IMR-90 (cell line): ENCODE results near the gene TTF2. TPM values are rescaled to one million over a fixed set of nuclear protein-coding genes. Genes with fewer than 3 reads are reported as not detected.

ENCODE experiments used
- ATAC-seq: fragments of 200-7000 bp; cut with Tn5 transposase; 2 replicates; pipeline ENCODE4 v1.9.1; 2020; ENCODE audit warnings: low read depth, mild to moderate bottlenecking, moderate library complexity
- BruUV-seq: library from RNA; stranded (reverse); fragments of 400-500 nt; replicated peaks from 2 replicates; lab custom pipeline; 2021; lab: Mats Ljungman, UMichigan
- CTCF ChIA-PET: fragments of 300-600 bp; formaldehyde crosslinking; extraction: SDS; loops from one replicate; lab custom pipeline; 2021; ENCODE audit warnings: antibody characterized with exemption; lab: Yijun Ruan, JAX
- POLR2A ChIA-PET: fragments of 300-600 bp; sonication (Branson Sonifier 250); formaldehyde crosslinking; loops from one replicate; lab custom pipeline; 2022; ENCODE audit warnings: antibody characterized with exemption; ENCODE audit not compliant: unreplicated experiment; lab: Charles Lee
- DNase-seq: peaks from one replicate; pipeline ENCODE4 v3.0.0; 2013
- H2AFZ ChIP-seq: replicated peaks from 2 replicates; pipeline ENCODE3; 2013; ENCODE audit warnings: low read length, mild to moderate bottlenecking; ENCODE audit not compliant: poor library complexity
- H2AK5ac ChIP-seq: 2 replicates; pipeline ENCODE4 v1.6.1; 2013; ENCODE audit warnings: low read depth, low read length, inconsistent platforms
- H2AK9ac ChIP-seq: replicated peaks from 2 replicates; pipeline ENCODE3; 2013; ENCODE audit warnings: mild to moderate bottlenecking, low read depth, low read length, moderate library complexity; ENCODE audit not compliant: poor library complexity
- H2BK120ac ChIP-seq: 2 replicates; pipeline ENCODE4 v1.6.1; 2013; ENCODE audit warnings: low read depth, low read length, inconsistent platforms
- H2BK15ac ChIP-seq: 3 replicates; pipeline ENCODE4 v1.6.1; 2013; ENCODE audit warnings: low read depth, low read length, inconsistent platforms
- H2BK20ac ChIP-seq: 2 replicates; pipeline ENCODE4 v1.6.1; 2013; ENCODE audit warnings: low read depth, mild to moderate bottlenecking, inconsistent platforms, low read length, moderate library complexity
- H2BK5ac ChIP-seq: 2 replicates; pipeline ENCODE4 v1.6.1; 2013; ENCODE audit warnings: mild to moderate bottlenecking, low read depth, low read length, inconsistent platforms; ENCODE audit not compliant: poor library complexity, severe bottlenecking
- H3K14ac ChIP-seq: replicated peaks from 2 replicates; pipeline ENCODE4 v1.6.1; 2013; ENCODE audit warnings: low read depth, low read length, inconsistent platforms
- H3K18ac ChIP-seq: 2 replicates; pipeline ENCODE4 v1.6.1; 2013; ENCODE audit warnings: low read depth, low read length, control low read depth
- H3K23ac ChIP-seq: 2 replicates; pipeline ENCODE4 v1.6.1; 2013; ENCODE audit warnings: low read depth, low read length, inconsistent platforms
- H3K27ac ChIP-seq: 2 replicates; pipeline ENCODE4 v1.5.1; 2013; ENCODE audit warnings: mild to moderate bottlenecking, control low read depth, low read length; ENCODE audit not compliant: insufficient read depth
- H3K27me3 ChIP-seq: 2 replicates; pipeline ENCODE4 v1.6.1; 2013; ENCODE audit warnings: low read length; ENCODE audit not compliant: control insufficient read depth, insufficient read depth
- H3K36me3 ChIP-seq: 2 replicates; pipeline ENCODE4 v1.6.1; 2013; ENCODE audit warnings: low read length, mixed read lengths; ENCODE audit not compliant: control insufficient read depth, insufficient read depth
- H3K4ac ChIP-seq: 2 replicates; pipeline ENCODE4 v1.6.1; 2013; ENCODE audit warnings: low read depth, low read length, inconsistent platforms
- H3K4me1 ChIP-seq: 2 replicates; pipeline ENCODE4 v1.6.1; 2013; ENCODE audit warnings: low read length, mixed read lengths; ENCODE audit not compliant: control insufficient read depth, insufficient read depth
- H3K4me2 ChIP-seq: 2 replicates; pipeline ENCODE4 v1.6.1; 2013; ENCODE audit warnings: low read depth, mild to moderate bottlenecking, control low read depth, low read length, moderate library complexity
- H3K4me3 ChIP-seq: 2 replicates; pipeline ENCODE4 v1.5.1; 2013; ENCODE audit warnings: low read depth, mild to moderate bottlenecking, control low read depth, low read length, moderate library complexity; ENCODE audit not compliant: insufficient read depth
- H3K56ac ChIP-seq: 2 replicates; pipeline ENCODE4 v1.6.1; 2013; ENCODE audit warnings: low read length, inconsistent platforms; ENCODE audit not compliant: insufficient read depth; ENCODE audit errors: extremely low read depth
- H3K79me1 ChIP-seq, 2 experiments: 2 replicates each; pipeline ENCODE4 v1.6.1; 2013; ENCODE audit warnings: low read length in 2 of 2, inconsistent platforms in 1 of 2, low read depth in 1 of 2
- H3K9ac ChIP-seq: 2 replicates; pipeline ENCODE4 v1.6.1; 2013; ENCODE audit warnings: low read depth, low read length, control low read depth
- H3K9me1 ChIP-seq: 2 replicates; pipeline ENCODE4 v1.6.1; 2013; ENCODE audit warnings: low read length, inconsistent platforms; ENCODE audit not compliant: insufficient read depth
- H3K9me3 ChIP-seq: 2 replicates; pipeline ENCODE4 v1.6.1; 2013; ENCODE audit warnings: low read length; ENCODE audit not compliant: control insufficient read depth, insufficient read depth
- H4K20me1 ChIP-seq: 2 replicates; pipeline ENCODE4 v1.6.1; 2013; ENCODE audit warnings: low read length, inconsistent platforms; ENCODE audit not compliant: insufficient read depth
- H4K5ac ChIP-seq: 2 replicates; pipeline ENCODE4 v1.6.1; 2013; ENCODE audit warnings: mild to moderate bottlenecking, low read depth, low read length, control low read depth
- H4K8ac ChIP-seq, 2 experiments: 2 replicates each; pipeline ENCODE4 v1.6.1; 2013; ENCODE audit warnings: low read depth in 2 of 2, low read length in 2 of 2, control low read depth in 1 of 2, inconsistent platforms in 1 of 2
- H4K91ac ChIP-seq: 2 replicates; pipeline ENCODE4 v1.6.1; 2013; ENCODE audit warnings: low read depth, low read length, inconsistent platforms; ENCODE audit not compliant: insufficient read depth
- BHLHE40 ChIP-seq: fragments of 150-350 bp; IDR thresholded peaks from 2 replicates; pipeline ENCODE4 v1.6.1; 2016; ENCODE audit warnings: mild to moderate bottlenecking, low read depth, low read length
- CHD1 ChIP-seq: IDR thresholded peaks from 2 replicates; pipeline ENCODE4 v1.6.1; 2012; ENCODE audit warnings: low read depth, low read length, improper control_type of control experiment
- MXI1 ChIP-seq: IDR thresholded peaks from 2 replicates; pipeline ENCODE4 v1.6.1; 2012; ENCODE audit warnings: low read depth, mild to moderate bottlenecking, low read length, moderate library complexity, borderline replicate concordance
- NFE2L2 ChIP-seq: fragments of 150-350 bp; IDR thresholded peaks from 2 replicates; pipeline ENCODE4 v1.6.1; 2016; ENCODE audit warnings: low read depth, mild to moderate bottlenecking, low read length
- POLR2A ChIP-seq: IDR thresholded peaks from 2 replicates; pipeline ENCODE4 v1.6.1; 2012; ENCODE audit warnings: mild to moderate bottlenecking, low read depth, low read length
- RAD21 ChIP-seq: IDR thresholded peaks from 2 replicates; pipeline ENCODE4 v1.6.1; 2012; ENCODE audit warnings: low read length, improper control_type of control experiment
- SMC3 ChIP-seq: fragments of 150-350 bp; IDR thresholded peaks from 2 replicates; pipeline ENCODE4 v1.6.1; 2016; ENCODE audit warnings: low read depth, mild to moderate bottlenecking, antibody characterized with exemption, low read length, moderate library complexity
- USF2 ChIP-seq: fragments of 150-350 bp; IDR thresholded peaks from 2 replicates; pipeline ENCODE4 v1.6.1; 2017; ENCODE audit warnings: mild to moderate bottlenecking, antibody characterized with exemption, low read length, low read depth
- whole genome bisulfite sequencing, 2 experiments: methylation state at CpG; one replicate each; pipeline versions ENCODE4 v1.1.5 to v1.1.7; 2013; ENCODE audit warnings: missing lambda C conversion rate in 2 of 2; ENCODE audit not compliant: insufficient read length in 1 of 2; ENCODE audit errors: extremely low coverage in 2 of 2; 5-methylcytosine and 5-hydroxymethylcytosine counted together
- dilution Hi-C: fragments of 300-500 bp; cut with HindIII; formaldehyde crosslinking; loops from one replicate; pipeline ENCODE4 v1.14.3; 2018; ENCODE audit warnings: low sequenced_read_pairs; ENCODE audit not compliant: unreplicated experiment
- in situ Hi-C: fragments of 300-500 bp; cut with MboI; formaldehyde crosslinking; loops from 3 replicates; pipeline ENCODE4 v1.14.3; 2019; ENCODE audit warnings: low sequenced_read_pairs, inconsistent platforms, mixed read lengths
- intact Hi-C: fragments of 100-400 bp; cut with micrococcal nuclease; formaldehyde crosslinking; loops from 2 replicates; pipeline ENCODE4 v1.10.0; 2022
- polyA plus RNA-seq, 3 experiments: library from polyadenylated mRNA; depleted of rRNA; stranded (reverse); fragments of >200 nt; gene quantifications; 2 replicates each; pipeline ENCODE4 v1.2.3, GENCODE V29; 2012; ENCODE audit warnings: low replicate concordance in 1 of 3
- total RNA-seq: library from RNA; depleted of rRNA; stranded (reverse); fragments of >200 nt; gene quantifications from 2 replicates; pipeline ENCODE4 v1.2.3, GENCODE V29; 2012
- TF ChIP-seq, protein P1 (sequence below): conservative IDR thresholded peaks from 2 replicates; pipeline ENCODE4 v1.5.1; 2012; ENCODE audit warnings: mild to moderate bottlenecking, low read depth, low read length, improper control_type of control experiment

Gene TTF2
- total and polyA plus RNA-seq, 2 of the 4 experiments (the other 2 are of a cell fraction): 11.5 to 14.7 TPM

DNA sequence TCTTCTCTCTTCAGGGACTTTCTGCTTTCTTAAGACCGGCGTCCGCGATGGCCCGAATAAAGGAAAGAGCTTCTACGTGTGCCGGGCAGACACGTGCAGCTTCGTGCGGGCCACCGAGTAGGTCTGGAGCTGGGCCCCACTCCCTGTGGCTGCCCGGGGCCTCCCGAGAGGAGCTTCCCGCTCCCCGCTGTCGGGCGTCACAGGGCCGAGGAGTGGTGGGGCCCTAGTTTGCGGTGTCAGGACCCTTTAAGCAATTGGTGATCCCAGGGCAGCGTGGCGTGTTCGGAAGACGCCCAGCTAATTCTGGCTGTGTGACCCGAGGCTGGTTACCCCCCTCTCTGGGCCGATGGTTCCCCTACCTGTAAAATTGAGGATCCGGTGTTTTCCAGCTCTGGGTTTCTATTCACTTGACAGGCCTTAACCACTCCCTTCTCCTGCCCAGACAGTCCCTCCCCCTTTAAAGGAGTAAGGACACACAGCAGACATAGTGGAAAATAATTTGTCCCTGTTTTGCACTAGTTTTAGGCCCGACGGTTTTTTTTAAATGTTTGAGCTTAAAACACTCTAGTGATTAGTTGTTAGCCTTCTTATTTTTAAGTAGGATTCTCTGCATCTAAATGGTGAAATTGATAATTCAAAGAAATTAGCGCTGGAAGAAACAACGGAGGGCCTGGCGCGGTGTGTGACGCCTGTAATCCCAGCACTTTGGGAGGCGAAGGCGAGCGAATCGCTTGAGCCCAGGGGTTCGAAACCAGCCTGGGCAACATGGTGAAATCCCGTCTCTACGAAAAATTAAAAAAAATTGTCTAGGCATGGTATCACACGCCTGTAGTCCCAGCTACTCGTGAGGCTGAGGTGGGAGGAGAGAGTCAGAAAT lies 553 bp downstream of the TTF2 start:
- no peaks in the 10 kb centered on the region for H4K20me1 ChIP-seq
- peak overlapping the region; percentile 90 for H3K4me2 ChIP-seq
- H3K36me3 ChIP-seq: no peaks in the 10 kb centered on the region
- peak overlapping the region; percentile 94 for H2AFZ ChIP-seq
- POLR2A ChIA-PET: interaction anchor here (0.6 kb wide), 1 partner anchor 185 kb away, joined by 7 read pairs; no protein-coding TSS in a partner anchor
- no peak overlapping the region for H2BK120ac ChIP-seq
- 0 out of 2 replicates have a peak overlapping the region, but pooled peaks have one; percentile 1 for H2AK5ac ChIP-seq
- peak overlapping the region; percentile 13 for H3K9ac ChIP-seq
- H3K56ac ChIP-seq: peak overlapping the region; percentile 27; the same call in 1 of the 2 replicates
- 37% methylated on average over 20 of the region's 42 CpGs; no CpG with 5 or more reads in 1 of the 2 experiments for WGBS, 2 experiments
- no peak overlapping the region for H4K91ac ChIP-seq
- H2BK15ac ChIP-seq: no peak overlapping the region
- ATAC-seq (peak; percentile 41), DNase-seq (peak; percentile 34)
- peak overlapping the region; percentile 14 for H3K4ac ChIP-seq
- intact Hi-C loops: loop anchor here (1.0 to 10.0 kb wide), 3 partner anchors 323 to 864 kb away; partner anchors contain the start of genes GDAP2 and WDR3
- peak overlapping the region; percentile 0; the same call in 1 of the 2 replicates for H3K27ac ChIP-seq
- TSS peak; percentile 70 for BruUV-seq
- H2AK9ac ChIP-seq: peak overlapping the region; percentile 95
- H3K79me1 ChIP-seq: peaks cover 0 to 11% of the 10 kb centered on the region in 2 experiments; a peak in 2 of 4 replicates
- 0 out of 2 replicates have a peak overlapping the region, but pooled peaks have one; percentile 14 for H3K14ac ChIP-seq
- no peaks in the 10 kb centered on the region for H3K9me3 ChIP-seq
- no peaks in the 10 kb centered on the region for H3K27me3 ChIP-seq
- no peak overlapping the region for H3K23ac ChIP-seq
- H3K4me1 ChIP-seq: no peaks in the 10 kb centered on the region; the same call in 1 of the 2 replicates
- no peak overlapping the region for H3K18ac ChIP-seq
- peaks cover 3% of the 10 kb centered on the region; the same call in 1 of the 2 replicates for H3K9me1 ChIP-seq
- TF ChIP-seq SMC3 (no peak), RAD21 (no peak), USF2 (no peak), CHD1 (no peak), NFE2L2 (no peak), POLR2A (no peak), BHLHE40 (peak; percentile 45; the same call in 1 of the 2 replicates), MXI1 (peak; percentile 94)
- TF ChIP-seq, protein P1, sequence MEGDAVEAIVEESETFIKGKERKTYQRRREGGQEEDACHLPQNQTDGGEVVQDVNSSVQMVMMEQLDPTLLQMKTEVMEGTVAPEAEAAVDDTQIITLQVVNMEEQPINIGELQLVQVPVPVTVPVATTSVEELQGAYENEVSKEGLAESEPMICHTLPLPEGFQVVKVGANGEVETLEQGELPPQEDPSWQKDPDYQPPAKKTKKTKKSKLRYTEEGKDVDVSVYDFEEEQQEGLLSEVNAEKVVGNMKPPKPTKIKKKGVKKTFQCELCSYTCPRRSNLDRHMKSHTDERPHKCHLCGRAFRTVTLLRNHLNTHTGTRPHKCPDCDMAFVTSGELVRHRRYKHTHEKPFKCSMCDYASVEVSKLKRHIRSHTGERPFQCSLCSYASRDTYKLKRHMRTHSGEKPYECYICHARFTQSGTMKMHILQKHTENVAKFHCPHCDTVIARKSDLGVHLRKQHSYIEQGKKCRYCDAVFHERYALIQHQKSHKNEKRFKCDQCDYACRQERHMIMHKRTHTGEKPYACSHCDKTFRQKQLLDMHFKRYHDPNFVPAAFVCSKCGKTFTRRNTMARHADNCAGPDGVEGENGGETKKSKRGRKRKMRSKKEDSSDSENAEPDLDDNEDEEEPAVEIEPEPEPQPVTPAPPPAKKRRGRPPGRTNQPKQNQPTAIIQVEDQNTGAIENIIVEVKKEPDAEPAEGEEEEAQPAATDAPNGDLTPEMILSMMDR: no peak
- peak overlapping the region; percentile 10 to 27; a peak in 1 of 4 replicates for H4K8ac ChIP-seq
- no peak overlapping the region for H4K5ac ChIP-seq
- dilution Hi-C loops: no loop called here
- no peak overlapping the region; the same call in 1 of the 2 replicates for H2BK20ac ChIP-seq
- H3K4me3 ChIP-seq: peak overlapping the region; percentile 64
- CTCF ChIA-PET: interaction anchor here (0.9 to 1.6 kb wide), 2 partner anchors 224 to 486 kb away, joined by 3 to 5 read pairs; no protein-coding TSS in a partner anchor
- no peak overlapping the region for H2BK5ac ChIP-seq
- in situ Hi-C loops: no loop called here
